ENCODE measurements around the gene RINT1.

The RINT1 gene

GRCh38 chr7:105599551-105599950 is 67.5 kb downstream of the RINT1 start:
- no peak overlapping the region for H3K4me3 ChIP-seq (ENCODE audit: low read length)
- TF ChIP-seq ZNF274 (IDR thresholded peaks at IDR 0.05; ENCODE audit: low read depth, low read length) = no peak

- no peak for TF ChIP-seq ZNF274 (IDR thresholded peaks at IDR 0.05; ENCODE audit: low read depth, low read length)
Observed at GRCh38 chr7:105600720-105601550, 68.9 kb downstream of the RINT1 start.

GRCh38 chr7:105602325-105603305 is 70.6 kb downstream of the RINT1 start:
- no peak overlapping the region for H3K4me3 ChIP-seq (ENCODE audit: low read length)
- no peak for TF ChIP-seq ZNF274 (IDR thresholded peaks at IDR 0.05; ENCODE audit: low read depth, low read length)

More at GRCh38 chr7:105600720-105601550, 68.9 kb downstream of the RINT1 start:
- no peak overlapping the region for H3K4me3 ChIP-seq (ENCODE audit: low read length)

- H3K4me3 ChIP-seq (ENCODE audit: low read length) = no peak overlapping the region
- no peak for TF ChIP-seq ZNF274 (IDR thresholded peaks at IDR 0.05; ENCODE audit: low read depth, low read length)
Observed at GRCh38 chr7:105610165-105610930, 78.3 kb downstream of the RINT1 start.

GRCh38 chr7:105611856-105612775 is 80.1 kb downstream of the RINT1 start:
- no peak for TF ChIP-seq ZNF274 (IDR thresholded peaks at IDR 0.05; ENCODE audit: low read depth, low read length)
- no peak overlapping the region for H3K4me3 ChIP-seq (ENCODE audit: low read length)

- no peak overlapping the region for H3K4me3 ChIP-seq (ENCODE audit: low read length)
- no peak for TF ChIP-seq ZNF274 (IDR thresholded peaks at IDR 0.05; ENCODE audit: low read depth, low read length)
Observed at GRCh38 chr7:105612806-105613205, 80.8 kb downstream of the RINT1 start.

- no peak for TF ChIP-seq ZNF274 (IDR thresholded peaks at IDR 0.05; ENCODE audit: low read depth, low read length)
Observed at GRCh38 chr7:105613611-105614330, 81.8 kb downstream of the RINT1 start.

GRCh38 chr7:105614341-105614840 is 82.4 kb downstream of the RINT1 start:
- H3K4me3 ChIP-seq (ENCODE audit: low read length) = no peak overlapping the region
- TF ChIP-seq ZNF274 (IDR thresholded peaks at IDR 0.05; ENCODE audit: low read depth, low read length) = no peak

More at GRCh38 chr7:105613611-105614330, 81.8 kb downstream of the RINT1 start:
- no peak overlapping the region for H3K4me3 ChIP-seq (ENCODE audit: low read length)
